Progenitor cell of endocrine pancreas (in vitro differentiated cells): ENCODE results near the gene DHRS2. TPM values are rescaled to one million over a fixed set of nuclear protein-coding genes. Genes with fewer than 3 reads are reported as not detected.

Source experiments
- DNase-seq: peaks from one replicate; pipeline ENCODE4 v3.0.0; 2021; ENCODE audit warnings: low spot score; ENCODE audit not compliant: unreplicated experiment
- H3K27ac Mint-ChIP-seq: 2 replicates; pipeline ENCODE4 v1.8.0; 2021; ENCODE audit warnings: mild to moderate bottlenecking, moderate library complexity, mixed read lengths
- H3K27me3 Mint-ChIP-seq: 2 replicates; pipeline ENCODE4 v1.8.0; 2021; ENCODE audit warnings: mixed read lengths
- H3K36me3 Mint-ChIP-seq: 2 replicates; pipeline ENCODE4 v1.8.0; 2022; ENCODE audit warnings: mixed read lengths; ENCODE audit not compliant: insufficient read depth
- H3K4me1 Mint-ChIP-seq: 2 replicates; pipeline ENCODE4 v1.8.0; 2021; ENCODE audit warnings: low read depth, mixed read lengths
- H3K4me3 Mint-ChIP-seq: 2 replicates; pipeline ENCODE4 v1.8.0; 2021; ENCODE audit warnings: low read depth, mild to moderate bottlenecking, moderate library complexity, mixed read lengths
- H3K9me3 Mint-ChIP-seq: 2 replicates; pipeline ENCODE4 v1.8.0; 2021; ENCODE audit warnings: low read depth, mixed read lengths
- total RNA-seq: library from RNA; stranded (reverse); gene quantifications from 2 replicates; pipeline ENCODE4 v1.2.1, GENCODE V29; 2021
- TF ChIP-seq, protein P1 (sequence below): fragments of 200-600 bp; sonication (generic); IDR thresholded peaks from one replicate; pipeline ENCODE4 v1.5.0; 2021; ENCODE audit warnings: antibody characterized with exemption, mild to moderate bottlenecking; ENCODE audit not compliant: unreplicated experiment

Gene DHRS2
- total RNA-seq, 1 donor from 2014 or later: 0.77 TPM

- H3K27me3 Mint-ChIP-seq: peaks cover 27% of the 10 kb centered on the region
- DNase-seq: no peak
Observed at GRCh38 chr14:23618415-23618988, 17.7 kb upstream of the DHRS2 start.

DNA sequence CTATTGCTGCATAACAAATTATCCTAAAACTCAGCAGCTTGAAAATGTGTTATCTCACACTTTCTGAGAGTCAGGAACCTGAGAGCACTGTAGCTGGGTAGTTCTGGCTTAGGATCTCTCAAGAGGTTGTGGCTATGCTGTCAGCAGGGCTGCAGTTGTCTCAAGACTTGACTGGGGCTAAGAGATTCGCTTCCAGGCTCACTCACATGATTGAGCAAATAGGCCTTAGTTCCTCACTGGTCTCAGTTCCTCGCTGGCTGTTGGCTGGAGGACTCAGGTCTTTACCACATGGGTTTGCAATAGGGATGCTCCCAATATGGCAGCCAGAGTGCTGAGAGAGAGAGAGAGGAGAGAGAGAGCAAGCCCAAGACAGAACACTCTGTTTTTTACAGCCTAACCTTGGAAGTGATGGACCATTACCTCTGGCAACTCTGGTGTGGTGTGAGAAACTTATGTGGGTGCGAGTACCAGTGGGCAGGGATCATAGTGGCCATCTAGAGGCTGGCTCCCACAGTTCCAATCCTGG, 15.9 kb upstream of the DHRS2 start:
- Mint-ChIP-seq H3K9me3 (peaks cover 20% of the 10 kb centered on the region), H3K27ac (no peak overlapping the region), H3K27me3 (peaks cover 25% of the 10 kb centered on the region), H3K36me3 (no peaks in the 10 kb centered on the region), H3K4me3 (no peak overlapping the region), H3K4me1 (no peaks in the 10 kb centered on the region)
- TF ChIP-seq, protein P1, sequence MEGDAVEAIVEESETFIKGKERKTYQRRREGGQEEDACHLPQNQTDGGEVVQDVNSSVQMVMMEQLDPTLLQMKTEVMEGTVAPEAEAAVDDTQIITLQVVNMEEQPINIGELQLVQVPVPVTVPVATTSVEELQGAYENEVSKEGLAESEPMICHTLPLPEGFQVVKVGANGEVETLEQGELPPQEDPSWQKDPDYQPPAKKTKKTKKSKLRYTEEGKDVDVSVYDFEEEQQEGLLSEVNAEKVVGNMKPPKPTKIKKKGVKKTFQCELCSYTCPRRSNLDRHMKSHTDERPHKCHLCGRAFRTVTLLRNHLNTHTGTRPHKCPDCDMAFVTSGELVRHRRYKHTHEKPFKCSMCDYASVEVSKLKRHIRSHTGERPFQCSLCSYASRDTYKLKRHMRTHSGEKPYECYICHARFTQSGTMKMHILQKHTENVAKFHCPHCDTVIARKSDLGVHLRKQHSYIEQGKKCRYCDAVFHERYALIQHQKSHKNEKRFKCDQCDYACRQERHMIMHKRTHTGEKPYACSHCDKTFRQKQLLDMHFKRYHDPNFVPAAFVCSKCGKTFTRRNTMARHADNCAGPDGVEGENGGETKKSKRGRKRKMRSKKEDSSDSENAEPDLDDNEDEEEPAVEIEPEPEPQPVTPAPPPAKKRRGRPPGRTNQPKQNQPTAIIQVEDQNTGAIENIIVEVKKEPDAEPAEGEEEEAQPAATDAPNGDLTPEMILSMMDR: no peak
- DNase-seq: no peak

More at GRCh38 chr14:23618415-23618988, 17.7 kb upstream of the DHRS2 start:
- H3K9me3 Mint-ChIP-seq: peaks cover 9% of the 10 kb centered on the region
- no peaks in the 10 kb centered on the region for H3K36me3 Mint-ChIP-seq
- TF ChIP-seq, protein P1: no peak
- no peak overlapping the region for H3K4me3 Mint-ChIP-seq
- no peak overlapping the region for H3K27ac Mint-ChIP-seq
- H3K4me1 Mint-ChIP-seq: peaks cover 13% of the 10 kb centered on the region

DNA sequence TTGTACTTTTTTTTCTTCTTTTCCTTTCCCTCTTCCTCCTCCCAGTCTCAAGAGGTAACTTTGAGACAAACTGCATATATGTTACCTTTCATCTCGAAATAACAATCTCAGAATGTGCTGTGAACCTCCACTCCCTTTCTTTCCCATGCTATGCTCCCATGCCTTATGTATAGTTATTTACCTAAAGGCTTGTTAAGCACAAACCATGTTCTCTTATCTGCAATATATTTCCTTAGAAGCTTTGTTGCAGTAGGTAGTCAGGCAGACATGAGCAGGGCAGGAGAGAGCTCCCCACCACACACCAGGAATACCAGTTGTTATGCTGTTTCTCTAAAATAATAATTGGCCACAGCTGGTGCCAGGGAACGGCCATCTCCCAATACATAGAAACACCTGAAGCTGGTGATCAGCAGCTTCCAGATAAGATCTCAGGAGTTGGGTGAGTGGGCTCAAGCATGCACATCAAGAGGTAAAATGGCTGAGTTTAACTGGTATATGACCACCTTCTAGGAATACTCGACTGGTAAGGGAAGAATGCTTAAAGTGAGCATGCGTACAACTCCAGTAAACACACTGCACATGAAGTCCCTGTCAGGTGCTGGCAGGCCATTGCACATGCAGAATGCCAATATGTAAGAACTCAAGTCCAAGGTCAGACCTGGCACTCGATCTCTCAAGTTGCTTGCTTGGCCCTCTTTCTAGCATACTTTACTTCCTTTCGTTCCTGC, 14.8 kb upstream of the DHRS2 start:
- peaks cover 20% of the 10 kb centered on the region for H3K27me3 Mint-ChIP-seq
- TF ChIP-seq, protein P1: no peak
- H3K36me3 Mint-ChIP-seq: no peaks in the 10 kb centered on the region
- peaks cover 21% of the 10 kb centered on the region for H3K9me3 Mint-ChIP-seq
- DNase-seq: no peak
- no peak overlapping the region for H3K27ac Mint-ChIP-seq
- H3K4me3 Mint-ChIP-seq: no peak overlapping the region
- no peaks in the 10 kb centered on the region for H3K4me1 Mint-ChIP-seq

DNA sequence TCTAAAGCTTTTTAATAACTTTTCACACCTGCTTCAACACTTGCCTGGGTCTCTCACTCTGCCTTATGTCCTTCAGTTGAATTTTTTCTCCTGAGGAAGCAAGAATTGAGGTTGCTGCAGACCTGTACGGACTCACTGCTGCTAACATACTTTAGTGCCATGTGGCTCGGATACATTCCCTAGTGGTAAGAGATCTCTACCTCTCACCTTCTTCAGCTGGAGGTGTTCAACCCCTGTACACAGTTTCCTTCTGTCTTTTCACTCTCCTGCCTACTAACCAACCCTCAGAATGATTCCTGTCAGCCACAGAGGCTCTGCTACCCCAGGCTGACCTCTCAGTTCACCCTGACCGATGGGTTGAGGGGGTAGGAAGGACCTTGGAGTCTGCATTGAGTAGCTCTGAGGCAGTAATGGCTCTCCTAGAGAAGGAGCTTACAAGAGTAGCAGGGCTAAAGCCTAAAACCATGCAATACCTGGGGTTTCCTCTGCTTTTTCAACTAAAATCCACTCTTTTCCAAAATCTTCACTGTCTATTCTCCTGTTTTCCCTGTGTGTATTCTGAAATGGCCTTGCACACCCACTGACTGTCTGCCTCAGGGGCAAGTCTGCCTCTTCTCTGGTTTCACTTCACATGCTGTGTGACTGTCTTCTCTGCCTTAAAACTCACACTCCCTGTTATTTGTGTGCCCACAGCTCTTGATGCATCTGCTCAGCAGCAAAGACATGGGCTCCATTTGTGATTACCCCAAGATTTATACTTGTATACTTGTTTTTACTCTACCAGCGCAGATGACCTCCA, 14.0 kb upstream of the DHRS2 start:
- peaks cover 21% of the 10 kb centered on the region for H3K9me3 Mint-ChIP-seq

DNA sequence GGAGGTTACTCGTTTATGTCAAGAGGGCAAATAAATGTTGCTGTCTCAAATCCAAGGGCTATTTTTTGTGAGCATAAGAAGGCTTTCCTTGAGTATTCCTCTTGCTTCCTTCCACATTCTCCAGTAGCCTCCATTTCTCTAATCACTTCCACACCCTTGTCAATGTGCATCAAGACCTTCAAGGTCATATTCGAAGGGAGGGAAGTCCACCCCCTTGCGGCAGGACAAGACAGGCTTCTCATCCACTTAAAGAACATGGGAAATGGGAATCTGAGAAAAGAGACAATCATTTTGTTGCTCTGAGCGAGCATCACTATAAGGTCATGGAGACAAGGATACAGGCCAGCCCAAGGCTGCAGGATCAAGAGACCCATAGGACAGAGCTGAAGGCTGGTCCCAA, 13.2 kb upstream of the DHRS2 start:
- no peak for DNase-seq
- TF ChIP-seq, protein P1: no peak
- peaks cover 21% of the 10 kb centered on the region for H3K9me3 Mint-ChIP-seq

More for the DNA sequence above, 14.0 kb upstream of the DHRS2 start:
- Mint-ChIP-seq H3K4me1 (no peaks in the 10 kb centered on the region), H3K36me3 (no peaks in the 10 kb centered on the region), H3K4me3 (no peak overlapping the region), H3K27ac (no peak overlapping the region), H3K27me3 (peaks cover 20% of the 10 kb centered on the region)
- TF ChIP-seq, protein P1: no peak
- DNase-seq: no peak

More for the DNA sequence above, 13.2 kb upstream of the DHRS2 start:
- Mint-ChIP-seq H3K4me3 (no peak overlapping the region), H3K36me3 (no peaks in the 10 kb centered on the region), H3K4me1 (no peaks in the 10 kb centered on the region), H3K27ac (no peak overlapping the region), H3K27me3 (peaks cover 20% of the 10 kb centered on the region)
